ENCODE results near the gene PTPN18.

DNA sequence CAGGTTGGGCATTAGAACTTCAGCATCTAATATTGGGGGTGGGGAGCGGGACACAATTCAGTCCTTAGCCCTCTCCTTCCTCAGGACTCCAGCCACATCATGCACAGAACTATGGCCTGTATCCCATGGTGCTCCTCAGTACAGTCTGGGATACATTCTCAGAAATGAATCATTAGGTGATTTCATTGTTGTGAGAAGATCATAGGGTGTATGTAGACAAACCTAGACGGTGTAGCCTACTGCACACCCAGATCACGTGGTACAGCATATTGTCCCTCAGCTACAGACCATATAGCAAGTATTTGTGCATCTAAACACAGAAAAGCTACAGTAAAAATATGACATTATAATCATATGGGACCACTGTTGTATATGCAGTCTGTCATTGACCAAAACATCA lies 36.3 kb upstream of the PTPN18 start:
- TF ChIP-seq POLR2A (IDR thresholded peaks at IDR 0.05; ENCODE audit: low read length), result no peak
- TF ChIP-seq GATA1 (IDR thresholded peaks at IDR 0.05; ENCODE audit: low read depth, low read length), result no peak
